Stimulated activated CD8-positive, alpha-beta memory T cell treated with anti-CD3 and anti-CD28 coated beads, Interleukin-12 subunit alpha, Interleukin-12 subunit beta, amount 100 ng/mL, for 4 hours (primary cell): ENCODE data around the gene TBC1D9B.

Experiments
- DNase-seq: peaks from one replicate; pipeline ENCODE4 v3.0.0-alpha.2; 2020; ENCODE audit warnings: low read depth

TBC1D9B gene

DNA sequence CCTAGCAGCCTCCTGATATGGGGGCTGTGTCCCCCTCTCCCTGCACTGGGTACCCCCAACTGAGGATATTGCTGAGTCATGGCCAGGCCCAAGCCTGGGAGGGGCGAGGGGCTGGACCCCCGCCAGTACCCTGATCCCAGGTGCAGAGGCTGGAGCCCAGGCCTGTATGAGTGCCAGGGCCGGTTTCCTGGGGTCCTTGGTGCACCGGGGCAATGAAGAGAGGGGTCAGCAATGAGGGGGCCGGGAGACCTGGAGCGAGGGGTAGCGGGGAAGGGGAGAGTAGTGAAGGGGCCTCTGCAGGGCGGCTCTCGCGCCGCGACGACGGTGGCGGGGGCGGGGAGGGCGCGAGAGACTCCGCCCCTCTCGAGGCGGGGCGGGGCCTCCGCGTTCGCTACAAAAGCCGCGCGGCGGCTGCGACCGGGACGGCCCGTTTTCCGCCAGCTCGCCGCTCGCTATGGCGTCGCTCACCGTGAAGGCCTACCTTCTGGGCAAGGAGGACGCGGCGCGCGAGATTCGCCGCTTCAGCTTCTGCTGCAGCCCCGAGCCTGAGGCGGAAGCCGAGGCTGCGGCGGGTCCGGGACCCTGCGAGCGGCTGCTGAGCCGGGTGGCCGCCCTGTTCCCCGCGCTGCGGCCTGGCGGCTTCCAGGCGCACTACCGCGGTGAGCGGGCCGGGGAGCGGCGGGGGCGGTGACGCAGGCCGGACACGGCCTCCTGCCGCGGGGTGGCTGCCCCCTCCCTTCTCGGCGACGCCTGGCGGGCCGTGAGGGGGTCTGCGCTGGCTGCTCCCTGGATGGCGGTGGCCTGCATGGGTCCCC is 87.0 kb downstream of the TBC1D9B start, which contains the start of gene SQSTM1:
Gene SQSTM1, plus strand, starts transcription at position 423 of the 815 bp plus-strand sequence. Its CDS starts 32 bp downstream, at position 455.
- peak; percentile 78 for DNase-seq

DNA sequence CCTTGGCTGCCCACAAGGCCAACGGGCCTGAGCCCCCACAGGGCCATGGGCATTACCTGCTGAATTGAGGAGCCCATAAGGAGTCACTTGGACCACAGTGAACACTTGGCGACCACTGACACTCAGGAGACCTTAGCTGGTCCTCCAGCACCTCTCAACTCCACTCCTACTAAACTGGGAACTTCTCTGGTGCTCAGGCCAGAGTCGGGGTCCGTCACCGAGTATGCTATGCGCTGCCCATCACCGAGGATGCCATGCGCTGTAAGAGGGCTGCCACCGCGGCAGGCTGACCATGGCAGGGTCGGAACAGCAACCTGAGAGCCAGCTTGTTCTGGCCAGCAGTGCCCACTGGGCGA is 87.6 kb downstream of the TBC1D9B start:
- DNase-seq, result no peak

GRCh38 chr5:179819296-179820126 is 88.2 kb downstream of the TBC1D9B start:
- no peak for DNase-seq

GRCh38 chr5:179818746-179819295 is 88.9 kb downstream of the TBC1D9B start:
- DNase-seq, result peak; percentile 81

GRCh38 chr5:179817890-179818745 is 89.6 kb downstream of the TBC1D9B start:
- DNase-seq, result no peak

- no peak for DNase-seq
These were observed 90.2 kb downstream of the TBC1D9B start for GRCh38 chr5:179817470-179817840.

DNA sequence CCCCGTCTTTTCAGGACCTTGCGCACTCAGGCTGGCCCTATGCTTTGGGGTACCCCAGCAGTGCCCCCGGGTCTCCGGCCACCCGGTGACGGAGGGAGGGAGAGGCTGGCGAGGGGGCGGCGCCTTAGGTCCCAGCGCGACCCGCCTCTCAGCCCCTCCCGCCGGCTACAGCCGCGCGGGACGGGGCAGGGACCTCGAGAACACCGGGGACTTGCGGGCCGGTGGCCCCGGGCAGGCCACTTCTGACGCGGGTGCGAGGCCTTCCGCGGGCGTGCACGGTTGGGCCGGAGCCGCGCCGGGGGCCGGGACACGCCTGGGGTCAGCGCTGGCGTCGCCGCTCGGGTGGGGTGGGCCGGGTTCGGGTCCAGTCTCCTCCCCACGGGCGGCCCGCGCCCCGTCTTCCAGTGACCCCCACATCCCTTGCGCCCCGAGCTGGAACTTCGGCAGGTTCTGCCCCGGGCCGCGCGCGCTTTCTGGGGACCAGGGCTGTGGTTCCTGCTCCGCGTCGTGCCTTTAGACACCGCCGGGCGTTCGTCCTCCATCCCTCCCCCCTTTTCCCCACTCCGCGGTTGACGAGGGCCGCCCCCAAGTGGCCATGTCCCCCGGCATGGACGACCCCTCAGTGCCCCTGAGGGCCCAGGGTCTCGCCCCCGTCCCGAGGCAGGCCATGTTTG is 90.8 kb downstream of the TBC1D9B start:
- DNase-seq, result no peak

- DNase-seq, result no peak
These were observed 91.3 kb downstream of the TBC1D9B start for GRCh38 chr5:179816401-179816795.

GRCh38 chr5:179815491-179816249 is 92.0 kb downstream of the TBC1D9B start:
- no peak for DNase-seq

- DNase-seq, result no peak
These were observed 93.6 kb downstream of the TBC1D9B start for GRCh38 chr5:179814090-179814489.

- DNase-seq, result no peak
These were observed 94.6 kb downstream of the TBC1D9B start for GRCh38 chr5:179812997-179813607.

- no peak for DNase-seq
These were observed 95.4 kb downstream of the TBC1D9B start for GRCh38 chr5:179812135-179812825.
